ENCODE measurements around the gene SUN2. TPM values are rescaled to one million over a fixed set of nuclear protein-coding genes. Genes with fewer than 3 reads are reported as not detected.

Gene SUN2
- total and polyA plus RNA-seq, 9 of the 15 experiments (the other 6 are each of a cell fraction or from before 2014, with no cell fraction given) = 0.11 to 42.6 (median 16.7) TPM

DNA sequence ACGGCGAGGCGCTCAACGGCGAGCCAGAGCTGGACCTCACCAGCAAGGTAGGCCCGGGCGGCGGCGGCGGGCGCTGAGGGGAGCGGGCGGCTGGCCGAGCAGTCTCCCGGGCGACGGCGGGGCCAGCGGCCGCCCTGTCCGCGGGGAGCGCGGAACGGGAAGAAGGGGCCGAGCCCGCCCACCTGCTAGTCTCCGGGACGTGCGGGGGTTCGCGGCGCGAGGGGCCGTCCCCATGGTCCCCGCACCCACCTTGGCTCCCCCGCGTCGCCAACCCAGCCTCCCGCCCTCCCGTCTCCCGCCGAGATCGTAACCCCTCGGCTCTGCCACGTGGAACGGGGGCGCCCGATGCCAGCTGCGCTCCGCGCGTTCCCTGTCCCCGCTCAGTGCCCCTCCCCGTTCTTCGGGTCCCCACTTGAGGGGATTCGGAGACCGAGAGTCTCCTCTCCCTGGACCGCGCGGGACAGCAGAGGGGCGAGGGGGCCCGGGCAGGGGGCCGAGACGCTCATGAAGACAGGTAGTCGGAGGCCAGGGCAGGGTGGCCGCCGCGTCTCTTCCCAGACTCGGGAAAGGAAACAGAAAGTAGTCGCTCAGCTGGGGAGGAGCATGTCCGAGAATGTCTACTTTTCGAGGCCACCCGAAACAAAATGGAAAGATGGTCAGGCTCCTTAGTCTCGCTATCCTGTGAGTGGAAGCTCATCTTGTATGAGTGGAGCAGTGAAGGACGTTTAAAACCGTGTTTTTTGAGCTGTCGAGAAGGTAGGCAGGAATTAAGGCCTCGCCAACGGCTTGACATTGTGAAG is 49.5 kb downstream of the SUN2 start (continued):
- TF ChIP-seq, protein P1, sequence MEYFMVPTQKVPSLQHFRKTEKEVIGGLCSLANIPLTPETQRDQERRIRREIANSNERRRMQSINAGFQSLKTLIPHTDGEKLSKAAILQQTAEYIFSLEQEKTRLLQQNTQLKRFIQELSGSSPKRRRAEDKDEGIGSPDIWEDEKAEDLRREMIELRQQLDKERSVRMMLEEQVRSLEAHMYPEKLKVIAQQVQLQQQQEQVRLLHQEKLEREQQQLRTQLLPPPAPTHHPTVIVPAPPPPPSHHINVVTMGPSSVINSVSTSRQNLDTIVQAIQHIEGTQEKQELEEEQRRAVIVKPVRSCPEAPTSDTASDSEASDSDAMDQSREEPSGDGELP (CRISPR knock-in tag; IDR thresholded peaks at IDR 0.05; ENCODE audit: borderline replicate concordance) = peak; percentile 50; the same call in 1 of the 2 replicates
- TF ChIP-seq SIN3B (IDR thresholded peaks at IDR 0.05; ENCODE audit: low read depth) = 0 out of 2 replicates have a peak, but pooled peaks have one; percentile 46
- no peak for TF ChIP-seq NFYB (IDR thresholded peaks at IDR 0.05; ENCODE audit: extremely low read depth, insufficient read length)
- TF ChIP-seq TEAD2 (tag; IDR thresholded peaks at IDR 0.05) = no peak
- TF ChIP-seq, protein P2, sequence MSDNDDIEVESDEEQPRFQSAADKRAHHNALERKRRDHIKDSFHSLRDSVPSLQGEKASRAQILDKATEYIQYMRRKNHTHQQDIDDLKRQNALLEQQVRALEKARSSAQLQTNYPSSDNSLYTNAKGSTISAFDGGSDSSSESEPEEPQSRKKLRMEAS (CRISPR knock-in tag; IDR thresholded peaks at IDR 0.05) = peak; percentile 54; the same call in 1 of the 2 replicates
- peak; percentile 54; the same call in 1 of the 2 replicates for TF ChIP-seq RB1 (IDR thresholded peaks at IDR 0.05; ENCODE audit: low read depth)
- TF ChIP-seq, protein P3, sequence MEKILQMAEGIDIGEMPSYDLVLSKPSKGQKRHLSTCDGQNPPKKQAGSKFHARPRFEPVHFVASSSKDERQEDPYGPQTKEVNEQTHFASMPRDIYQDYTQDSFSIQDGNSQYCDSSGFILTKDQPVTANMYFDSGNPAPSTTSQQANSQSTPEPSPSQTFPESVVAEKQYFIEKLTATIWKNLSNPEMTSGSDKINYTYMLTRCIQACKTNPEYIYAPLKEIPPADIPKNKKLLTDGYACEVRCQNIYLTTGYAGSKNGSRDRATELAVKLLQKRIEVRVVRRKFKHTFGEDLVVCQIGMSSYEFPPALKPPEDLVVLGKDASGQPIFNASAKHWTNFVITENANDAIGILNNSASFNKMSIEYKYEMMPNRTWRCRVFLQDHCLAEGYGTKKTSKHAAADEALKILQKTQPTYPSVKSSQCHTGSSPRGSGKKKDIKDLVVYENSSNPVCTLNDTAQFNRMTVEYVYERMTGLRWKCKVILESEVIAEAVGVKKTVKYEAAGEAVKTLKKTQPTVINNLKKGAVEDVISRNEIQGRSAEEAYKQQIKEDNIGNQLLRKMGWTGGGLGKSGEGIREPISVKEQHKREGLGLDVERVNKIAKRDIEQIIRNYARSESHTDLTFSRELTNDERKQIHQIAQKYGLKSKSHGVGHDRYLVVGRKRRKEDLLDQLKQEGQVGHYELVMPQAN (IDR thresholded peaks at IDR 0.05; ENCODE audit: borderline replicate concordance) = peak; percentile 56; the same call in 1 of the 2 replicates
- no peak for TF ChIP-seq HMG20A (CRISPR knock-in tag; conservative IDR thresholded peaks at IDR 0.05)
- no peak for TF ChIP-seq ETS2 (tag; IDR thresholded peaks at IDR 0.05; ENCODE audit: borderline replicate concordance, poor library complexity, severe bottlenecking)
- TF ChIP-seq ZBTB1 (CRISPR knock-in tag; IDR thresholded peaks at IDR 0.05; ENCODE audit: borderline replicate concordance, low read depth) = 0 out of 2 replicates have a peak, but pooled peaks have one; percentile 50
- no peak for TF ChIP-seq JUNB (CRISPR knock-in tag; conservative IDR thresholded peaks at IDR 0.05)
- TF ChIP-seq YY1 (IDR thresholded peaks at IDR 0.05; ENCODE audit: borderline replicate concordance in 1 of 3, control insufficient read depth in 1 of 3, extremely low read depth in 1 of 3, insufficient read depth in 3 of 3, insufficient read length in 1 of 3, insufficient replicate concordance in 2 of 3, low read depth in 1 of 3, low read length in 2 of 3) = no peak
- 0 out of 2 replicates have a peak, but pooled peaks have one; percentile 40 for TF ChIP-seq FOXK1 (CRISPR knock-in tag; IDR thresholded peaks at IDR 0.05; ENCODE audit: borderline replicate concordance)
- TF ChIP-seq, protein P4, sequence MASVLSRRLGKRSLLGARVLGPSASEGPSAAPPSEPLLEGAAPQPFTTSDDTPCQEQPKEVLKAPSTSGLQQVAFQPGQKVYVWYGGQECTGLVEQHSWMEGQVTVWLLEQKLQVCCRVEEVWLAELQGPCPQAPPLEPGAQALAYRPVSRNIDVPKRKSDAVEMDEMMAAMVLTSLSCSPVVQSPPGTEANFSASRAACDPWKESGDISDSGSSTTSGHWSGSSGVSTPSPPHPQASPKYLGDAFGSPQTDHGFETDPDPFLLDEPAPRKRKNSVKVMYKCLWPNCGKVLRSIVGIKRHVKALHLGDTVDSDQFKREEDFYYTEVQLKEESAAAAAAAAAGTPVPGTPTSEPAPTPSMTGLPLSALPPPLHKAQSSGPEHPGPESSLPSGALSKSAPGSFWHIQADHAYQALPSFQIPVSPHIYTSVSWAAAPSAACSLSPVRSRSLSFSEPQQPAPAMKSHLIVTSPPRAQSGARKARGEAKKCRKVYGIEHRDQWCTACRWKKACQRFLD (CRISPR knock-in tag; IDR thresholded peaks at IDR 0.05) = no peak
- TF ChIP-seq KAT7 (CRISPR knock-in tag; IDR thresholded peaks at IDR 0.05; ENCODE audit: borderline replicate concordance) = no peak
- TF ChIP-seq FOXJ2 (tag; IDR thresholded peaks at IDR 0.05) = no peak
- TF ChIP-seq, protein P5, sequence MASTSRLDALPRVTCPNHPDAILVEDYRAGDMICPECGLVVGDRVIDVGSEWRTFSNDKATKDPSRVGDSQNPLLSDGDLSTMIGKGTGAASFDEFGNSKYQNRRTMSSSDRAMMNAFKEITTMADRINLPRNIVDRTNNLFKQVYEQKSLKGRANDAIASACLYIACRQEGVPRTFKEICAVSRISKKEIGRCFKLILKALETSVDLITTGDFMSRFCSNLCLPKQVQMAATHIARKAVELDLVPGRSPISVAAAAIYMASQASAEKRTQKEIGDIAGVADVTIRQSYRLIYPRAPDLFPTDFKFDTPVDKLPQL (IDR thresholded peaks at IDR 0.05; ENCODE audit: extremely low read depth, insufficient read length) = no peak
- no peak for TF ChIP-seq MEIS2 (IDR thresholded peaks at IDR 0.05; ENCODE audit: partially characterized antibody)
